Measurements from ENCODE around the gene SAMSN1. TPM values are rescaled to one million over a fixed set of nuclear protein-coding genes. Genes with fewer than 3 reads are reported as not detected.

SAMSN1 gene
- total RNA-seq, 1 donor from 2014 or later = 1.2 TPM

- no peak for DNase-seq (ENCODE audit: low spot score)
- no peaks in the 10 kb centered on the region for H4K20me1 ChIP-seq (ENCODE audit: low read depth)
- no peaks in the 10 kb centered on the region for H3F3A ChIP-seq (ENCODE audit: low read depth)
- no peak overlapping the region for H3K4me2 ChIP-seq
- H3K4me3 Mint-ChIP-seq = no peak overlapping the region
- peaks cover 5% of the 10 kb centered on the region for H3K9me3 Mint-ChIP-seq
- H3K4me1 ChIP-seq = no peaks in the 10 kb centered on the region
- no peak overlapping the region for H3K4me3 ChIP-seq
- H3K27me3 Mint-ChIP-seq (ENCODE audit: insufficient read depth, low read depth) = no peaks in the 10 kb centered on the region
- no peaks in the 10 kb centered on the region for H3K36me3 Mint-ChIP-seq
- H2AFZ ChIP-seq (replicated peaks) = no peak overlapping the region
- H3K27ac Mint-ChIP-seq = no peak overlapping the region
- no peaks in the 10 kb centered on the region for H3K36me3 ChIP-seq
- H3K27me3 ChIP-seq = no peaks in the 10 kb centered on the region
- no peak overlapping the region for H3K27ac ChIP-seq
- no peaks in the 10 kb centered on the region for H3K9me3 ChIP-seq (ENCODE audit: low read depth)
- H3K4me1 Mint-ChIP-seq = no peaks in the 10 kb centered on the region
- no peak overlapping the region for H3K9ac ChIP-seq
- no peak for TF ChIP-seq EZH2phosphoT487 (IDR thresholded peaks at IDR 0.05)
- TF ChIP-seq EZH2 (IDR thresholded peaks at IDR 0.05) = no peak
- no peak for TF ChIP-seq CTCF (IDR thresholded peaks at IDR 0.05)
- no peaks in the 10 kb centered on the region for H3K79me2 ChIP-seq (ENCODE audit: low read depth)
These were observed 3.5 kb downstream of the SAMSN1 start for GRCh38 chr21:14542638-14543037.

DNA sequence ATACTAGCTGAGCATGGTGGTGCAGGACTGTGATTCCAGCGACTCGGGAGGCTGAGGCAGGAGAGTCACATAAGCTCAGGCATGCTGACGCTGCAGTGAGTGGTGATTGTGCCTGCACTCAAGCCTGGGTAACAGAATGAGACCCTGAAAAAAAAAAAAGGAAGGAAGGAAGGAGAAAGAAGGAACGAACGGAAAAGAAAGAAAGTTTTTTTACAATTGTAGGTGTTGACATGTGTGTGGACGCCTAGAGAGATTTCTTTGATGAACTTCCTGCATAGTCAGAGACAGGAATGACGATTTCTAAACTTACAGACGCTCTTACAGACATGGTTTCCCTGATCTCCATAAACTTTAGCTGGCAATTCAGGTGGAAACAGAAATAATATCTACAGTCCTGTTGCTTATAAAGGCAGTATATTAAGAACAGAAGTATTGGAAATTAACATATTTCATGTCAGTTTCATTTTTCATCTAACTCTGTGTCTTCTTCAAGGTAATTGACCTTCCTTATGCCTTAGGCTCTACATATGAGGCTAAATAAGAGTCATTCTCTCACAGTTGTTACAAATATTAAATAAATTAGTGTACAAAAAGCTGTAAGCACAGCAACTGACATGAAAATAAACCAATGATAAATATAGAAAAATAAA lies 4.1 kb downstream of the SAMSN1 start:
- Mint-ChIP-seq H3K4me3 (no peak overlapping the region), H3K27ac (no peak overlapping the region)

GRCh38 chr21:14538483-14538882 lies 7.6 kb downstream of the SAMSN1 start:
- no peak overlapping the region for H3K27ac ChIP-seq

More for the DNA sequence above, 4.1 kb downstream of the SAMSN1 start:
- Histone ChIP-seq H3K27ac (no peak overlapping the region), H3K9me3 (ENCODE audit: low read depth) (no peaks in the 10 kb centered on the region), H3K79me2 (ENCODE audit: low read depth) (no peaks in the 10 kb centered on the region), H3K4me3 (no peak overlapping the region), H3K9ac (no peak overlapping the region), H3K27me3 (no peaks in the 10 kb centered on the region), H3K4me1 (no peaks in the 10 kb centered on the region), H3K4me2 (no peak overlapping the region), H4K20me1 (ENCODE audit: low read depth) (no peaks in the 10 kb centered on the region), H3F3A (ENCODE audit: low read depth) (no peaks in the 10 kb centered on the region), H3K36me3 (no peaks in the 10 kb centered on the region), H2AFZ (replicated peaks) (no peak overlapping the region)
- DNase-seq (ENCODE audit: low spot score) = no peak
- Mint-ChIP-seq H3K4me1 (no peaks in the 10 kb centered on the region), H3K27me3 (ENCODE audit: insufficient read depth, low read depth) (no peaks in the 10 kb centered on the region), H3K36me3 (no peaks in the 10 kb centered on the region), H3K9me3 (peaks cover 5% of the 10 kb centered on the region)
- TF ChIP-seq EZH2phosphoT487 (IDR thresholded peaks at IDR 0.05) (no peak), EZH2 (IDR thresholded peaks at IDR 0.05) (no peak), CTCF (IDR thresholded peaks at IDR 0.05) (no peak)

More at GRCh38 chr21:14538483-14538882, 7.6 kb downstream of the SAMSN1 start:
- Histone ChIP-seq H3K36me3 (no peaks in the 10 kb centered on the region), H3K4me3 (no peak overlapping the region), H3K9me3 (ENCODE audit: low read depth) (no peaks in the 10 kb centered on the region), H4K20me1 (ENCODE audit: low read depth) (no peaks in the 10 kb centered on the region), H2AFZ (replicated peaks) (no peak overlapping the region), H3K4me1 (no peaks in the 10 kb centered on the region), H3K9ac (no peak overlapping the region), H3K27me3 (no peaks in the 10 kb centered on the region), H3F3A (ENCODE audit: low read depth) (no peaks in the 10 kb centered on the region), H3K4me2 (no peak overlapping the region), H3K79me2 (ENCODE audit: low read depth) (no peaks in the 10 kb centered on the region)
- Mint-ChIP-seq H3K27ac (no peak overlapping the region), H3K36me3 (no peaks in the 10 kb centered on the region), H3K27me3 (ENCODE audit: insufficient read depth, low read depth) (no peaks in the 10 kb centered on the region), H3K4me1 (no peaks in the 10 kb centered on the region), H3K9me3 (peaks cover 5% of the 10 kb centered on the region), H3K4me3 (no peak overlapping the region)
- TF ChIP-seq EZH2 (IDR thresholded peaks at IDR 0.05) (no peak), EZH2phosphoT487 (IDR thresholded peaks at IDR 0.05) (no peak), CTCF (IDR thresholded peaks at IDR 0.05) (no peak)
- no peak for DNase-seq (ENCODE audit: low spot score)
